HEK293 (cell line): ENCODE data around the gene HNRNPM.

Experiments
- ZBTB44 ChIP-seq: fragments of 450-650 bp; IDR thresholded peaks from 2 replicates; pipeline ENCODE4 v1.5.1; 2018; ENCODE audit warnings: missing biosample characterization, mild to moderate bottlenecking, missing genetic modification characterization
- ZNF114 ChIP-seq: fragments of 450-650 bp; formaldehyde crosslinking; IDR thresholded peaks from 2 replicates; pipeline ENCODE4 v1.5.0; 2017; ENCODE audit warnings: missing biosample characterization, missing genetic modification characterization
- ZNF148 ChIP-seq: fragments of 450-650 bp; formaldehyde crosslinking; IDR thresholded peaks from 2 replicates; pipeline ENCODE4 v1.5.0; 2017; ENCODE audit warnings: missing biosample characterization, missing genetic modification characterization, borderline replicate concordance
- ZNF19 ChIP-seq: fragments of 450-650 bp; formaldehyde crosslinking; IDR thresholded peaks from 2 replicates; pipeline ENCODE4; 2016; ENCODE audit warnings: missing biosample characterization, missing genetic modification characterization, low read depth
- ZNF76 ChIP-seq: fragments of 450-650 bp; formaldehyde crosslinking; IDR thresholded peaks from 2 replicates; pipeline ENCODE4; 2016; ENCODE audit warnings: low read depth, missing biosample characterization, missing genetic modification characterization, borderline replicate concordance
- ZNF843 ChIP-seq: fragments of 450-650 bp; formaldehyde crosslinking; IDR thresholded peaks from 2 replicates; pipeline ENCODE4 v1.5.1; 2016; ENCODE audit warnings: missing biosample characterization, missing genetic modification characterization
- ZSCAN30 ChIP-seq: fragments of 450-650 bp; IDR thresholded peaks from 2 replicates; pipeline ENCODE4 v1.5.1; 2018; ENCODE audit warnings: missing biosample characterization, mild to moderate bottlenecking, missing genetic modification characterization, moderate library complexity
- TF ChIP-seq, protein P1 (sequence below): fragments of 450-650 bp; formaldehyde crosslinking; IDR thresholded peaks from 2 replicates; pipeline ENCODE4 v1.5.1; 2016; ENCODE audit warnings: missing biosample characterization, missing genetic modification characterization

GRCh38 chr19:8397271-8397670, 47.5 kb upstream of the HNRNPM start:
- TF ChIP-seq, protein P1, sequence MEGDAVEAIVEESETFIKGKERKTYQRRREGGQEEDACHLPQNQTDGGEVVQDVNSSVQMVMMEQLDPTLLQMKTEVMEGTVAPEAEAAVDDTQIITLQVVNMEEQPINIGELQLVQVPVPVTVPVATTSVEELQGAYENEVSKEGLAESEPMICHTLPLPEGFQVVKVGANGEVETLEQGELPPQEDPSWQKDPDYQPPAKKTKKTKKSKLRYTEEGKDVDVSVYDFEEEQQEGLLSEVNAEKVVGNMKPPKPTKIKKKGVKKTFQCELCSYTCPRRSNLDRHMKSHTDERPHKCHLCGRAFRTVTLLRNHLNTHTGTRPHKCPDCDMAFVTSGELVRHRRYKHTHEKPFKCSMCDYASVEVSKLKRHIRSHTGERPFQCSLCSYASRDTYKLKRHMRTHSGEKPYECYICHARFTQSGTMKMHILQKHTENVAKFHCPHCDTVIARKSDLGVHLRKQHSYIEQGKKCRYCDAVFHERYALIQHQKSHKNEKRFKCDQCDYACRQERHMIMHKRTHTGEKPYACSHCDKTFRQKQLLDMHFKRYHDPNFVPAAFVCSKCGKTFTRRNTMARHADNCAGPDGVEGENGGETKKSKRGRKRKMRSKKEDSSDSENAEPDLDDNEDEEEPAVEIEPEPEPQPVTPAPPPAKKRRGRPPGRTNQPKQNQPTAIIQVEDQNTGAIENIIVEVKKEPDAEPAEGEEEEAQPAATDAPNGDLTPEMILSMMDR (tag by site-specific recombination), result no peak
- TF ChIP-seq ZNF76, result no peak
- TF ChIP-seq ZNF148 (tag by site-specific recombination), result no peak
- no peak for TF ChIP-seq ZNF19
- TF ChIP-seq ZSCAN30 (tag by site-specific recombination), result no peak
- TF ChIP-seq ZBTB44, result no peak
- no peak for TF ChIP-seq ZNF843 (tag by site-specific recombination)
- no peak for TF ChIP-seq ZNF114
